ENCODE results near the gene CCDC102A.
A peak's percentile ranks its signal among the peaks of the same experiment; 100 is the strongest.
"Not testable (repeated sequence)": the region's sequence is repeated elsewhere in the genome, so short reads cannot be mapped to it uniquely, and the experiment has no call there.

The CCDC102A gene

GRCh38 chr16:57499941-57500340 lies 36.4 kb downstream of the CCDC102A start:
- not testable (repeated sequence) for ATAC-seq

DNA sequence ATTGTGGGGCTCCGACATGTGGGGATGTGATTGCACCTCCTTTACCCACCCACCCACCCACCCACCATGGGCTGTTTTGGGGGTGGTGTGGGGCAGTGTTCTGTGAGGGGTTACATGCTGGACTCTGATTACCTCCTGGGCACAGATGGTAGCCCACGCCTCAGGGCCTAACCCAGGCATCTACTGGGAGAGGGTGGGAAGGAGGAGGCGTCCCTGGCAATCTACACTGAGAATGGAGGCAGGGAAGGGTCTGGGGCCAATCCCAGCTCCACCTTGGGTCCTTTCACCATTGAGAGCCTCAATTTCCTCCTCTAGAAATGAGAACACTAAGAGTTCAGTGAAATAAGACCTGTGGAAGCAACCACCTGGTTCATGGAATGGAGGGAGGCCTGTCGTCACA lies 38.3 kb downstream of the CCDC102A start:
- no peak for ATAC-seq

GRCh38 chr16:57497121-57497520 lies 39.2 kb downstream of the CCDC102A start:
- ATAC-seq: no peak

DNA sequence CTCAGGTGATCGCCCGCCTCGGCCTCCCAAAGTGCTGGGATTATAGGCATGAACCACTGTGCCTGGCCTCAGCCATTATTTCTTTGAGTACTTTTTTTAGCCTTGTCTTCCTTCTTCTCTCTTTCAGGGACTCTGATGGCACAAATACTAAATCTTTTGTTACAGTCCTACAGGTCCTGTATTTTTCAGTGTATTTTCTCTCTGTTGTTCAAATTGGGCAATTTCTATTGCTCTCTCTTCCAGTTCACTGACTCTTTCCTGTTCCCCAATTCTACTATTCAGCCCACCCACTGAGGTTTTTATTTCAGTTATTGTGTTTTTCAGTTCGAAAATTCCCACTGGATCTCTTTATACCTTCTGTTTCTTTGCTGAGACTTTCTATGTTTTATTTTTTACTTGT lies 42.6 kb downstream of the CCDC102A start:
- ATAC-seq: no peak

GRCh38 chr16:57489229-57489628 lies 47.1 kb downstream of the CCDC102A start:
- no peak for ATAC-seq

DNA sequence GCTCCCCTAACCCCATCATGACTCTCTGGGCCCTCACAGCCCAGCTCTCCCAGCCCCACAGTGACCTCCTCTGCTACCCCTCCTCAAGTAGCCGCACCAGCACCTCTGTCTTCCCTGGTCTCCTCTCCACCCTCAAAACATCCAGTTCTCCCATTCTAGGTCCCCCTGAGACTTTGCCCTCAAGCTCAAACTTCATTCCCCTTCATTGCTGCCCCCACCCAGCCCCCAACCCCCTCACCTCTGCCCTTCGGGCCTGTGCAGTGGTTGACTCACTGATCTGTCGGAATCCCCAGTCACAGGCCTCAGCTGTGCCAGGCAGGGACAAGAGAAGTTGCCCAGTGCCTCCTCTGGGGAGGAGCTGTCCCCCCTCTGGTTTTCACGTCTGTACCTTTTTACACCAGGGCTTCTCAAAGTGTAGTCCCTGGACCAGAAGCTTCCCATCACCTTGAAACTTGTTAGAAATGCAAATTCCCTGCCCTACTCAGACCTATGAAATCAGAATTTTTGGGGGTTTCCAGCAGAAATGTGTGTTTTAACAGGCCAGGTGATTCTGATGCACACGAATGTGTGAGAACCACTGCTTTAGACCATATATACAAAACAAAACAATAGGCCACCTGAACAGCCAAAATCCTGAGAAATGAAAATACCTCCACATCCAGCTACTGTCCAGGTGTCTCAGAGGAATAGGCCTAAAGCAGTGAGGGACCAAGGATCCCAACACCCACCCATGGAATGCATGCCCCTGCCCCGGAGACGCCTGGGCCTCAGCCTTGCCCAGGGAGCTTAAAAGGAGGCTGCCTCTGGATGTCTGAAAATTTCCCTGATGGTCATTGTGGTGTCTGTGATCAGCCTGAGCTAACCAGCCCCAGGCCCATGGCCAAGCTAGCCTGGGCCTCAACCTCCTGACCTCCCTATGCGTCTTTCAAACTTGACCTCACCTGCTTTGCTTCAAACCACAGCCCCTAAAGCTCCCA lies 49.2 kb downstream of the CCDC102A start:
- no peak for ATAC-seq

GRCh38 chr16:57485916-57486857 lies 50.2 kb downstream of the CCDC102A start, which contains the start of gene DOK4:
DOK4 (minus strand) TSS chr16:57486493; CDS start chr16:57479507, 6,986 bp downstream.
- peak; percentile 97 to 98 for ATAC-seq

- no peak for ATAC-seq
These were observed 51.1 kb downstream of the CCDC102A start for GRCh38 chr16:57485091-57485915.

DNA sequence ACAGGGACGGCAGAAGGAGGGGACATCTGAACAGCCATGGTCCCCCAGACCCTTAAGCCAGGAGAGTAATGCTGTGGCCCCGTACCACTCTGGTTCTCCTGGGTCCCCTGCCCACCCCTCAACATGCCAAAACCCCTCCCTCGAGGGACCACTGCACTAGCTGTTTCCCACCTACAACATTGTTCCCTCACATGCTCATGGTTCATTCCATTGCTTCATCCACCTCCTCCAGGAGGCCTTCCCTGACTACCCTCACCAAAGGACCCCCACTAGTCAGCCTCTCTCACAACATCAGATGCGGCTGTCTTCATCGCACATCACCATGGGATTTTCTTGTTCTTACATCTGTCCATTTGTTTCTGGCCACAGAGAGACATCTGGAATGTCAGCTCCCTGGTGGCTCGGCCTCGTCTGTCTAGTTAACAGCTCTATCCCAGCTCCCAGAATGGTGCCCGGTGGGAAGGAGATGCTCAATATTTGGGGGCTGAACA lies 51.8 kb downstream of the CCDC102A start:
- no peak for ATAC-seq

- no peak for ATAC-seq
These were observed 52.5 kb downstream of the CCDC102A start for GRCh38 chr16:57483725-57484514.

DNA sequence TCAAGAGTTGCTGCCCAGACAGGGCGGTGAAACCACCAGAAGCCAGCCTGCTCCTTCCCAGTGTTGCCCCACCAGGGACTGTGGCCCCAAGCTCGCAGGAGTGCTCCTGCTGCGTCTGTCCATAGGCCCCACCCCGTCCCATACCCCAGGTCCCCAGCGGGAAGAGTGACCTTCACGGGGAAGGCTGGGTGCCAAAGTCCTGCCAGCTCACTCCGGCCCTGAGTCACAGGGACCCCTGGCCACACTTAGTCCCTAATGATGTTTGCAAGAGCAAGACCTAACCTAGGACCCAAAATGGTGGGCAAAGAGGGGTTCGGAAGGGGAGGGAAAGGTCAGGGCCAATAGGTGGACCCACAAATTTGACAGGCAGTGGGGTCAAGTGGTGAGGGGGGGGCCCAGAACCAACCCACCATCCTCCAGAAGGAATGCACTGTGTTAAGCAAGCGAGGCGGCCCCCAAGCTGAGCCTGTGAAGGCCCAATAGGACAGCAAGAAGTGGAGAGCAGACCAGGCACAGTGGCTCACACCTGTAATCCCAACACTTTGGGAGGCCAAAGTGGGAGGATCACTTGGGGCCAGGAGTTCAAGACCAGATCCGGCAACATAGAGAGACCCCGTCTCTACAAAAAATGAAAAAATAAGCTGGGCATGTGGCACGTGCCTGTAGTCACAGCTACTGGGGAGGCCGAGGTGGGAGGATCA lies 53.4 kb downstream of the CCDC102A start:
- ATAC-seq: no peak

GRCh38 chr16:57481421-57481820 lies 55.0 kb downstream of the CCDC102A start:
- no peak for ATAC-seq

GRCh38 chr16:57480754-57481230 lies 55.6 kb downstream of the CCDC102A start:
- ATAC-seq: no peak

- no peak for ATAC-seq
These were observed 56.2 kb downstream of the CCDC102A start for GRCh38 chr16:57479976-57480753.

GRCh38 chr16:57479205-57479975 lies 57.0 kb downstream of the CCDC102A start:
- no peak for ATAC-seq

- no peak for ATAC-seq
These were observed 57.8 kb downstream of the CCDC102A start for GRCh38 chr16:57478396-57479204.

DNA sequence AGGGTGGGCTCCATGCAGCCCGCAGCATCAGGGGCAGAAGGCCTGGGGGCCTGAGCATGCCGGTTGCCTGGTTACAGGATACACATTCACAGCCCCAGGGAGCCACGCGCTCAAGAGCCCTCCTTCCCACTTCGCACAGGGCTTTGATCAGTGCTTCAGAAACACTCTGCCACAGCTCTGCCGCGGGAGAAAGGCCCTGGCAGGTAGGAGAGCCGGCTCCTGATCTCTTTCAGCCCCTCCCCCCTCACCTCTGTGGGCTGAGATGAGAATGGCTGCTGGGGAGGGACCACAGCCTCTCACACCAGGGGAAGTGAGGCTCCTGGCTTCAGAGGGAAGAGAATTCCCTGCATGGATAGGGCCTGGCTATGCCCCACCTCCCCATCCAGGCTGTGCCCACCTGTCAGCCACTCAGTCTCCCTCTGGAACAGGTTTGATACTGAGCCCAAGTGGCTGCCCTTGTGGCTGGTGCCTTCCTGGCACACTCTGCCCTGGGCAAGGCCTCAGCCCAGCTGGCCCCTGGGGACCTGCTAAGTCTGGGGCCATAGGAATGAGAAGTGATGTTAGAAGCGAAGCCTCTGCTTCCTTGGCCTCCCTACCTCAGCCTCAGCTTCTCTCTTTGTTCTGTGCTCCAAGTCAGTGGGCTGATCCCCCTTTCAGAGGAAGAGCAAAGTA lies 58.7 kb downstream of the CCDC102A start:
- no peak for ATAC-seq
